NCI-H2029 treated with DMSO at 0.1 percent for 48 hours (cell line): ENCODE measurements around the gene MACO1.

Source experiments
- DNase-seq: peaks from one replicate; lab custom pipeline; 2025; lab: John Stamatoyannopoulos, UW

Gene MACO1

GRCh38 chr1:25523542-25523941 is 92.8 kb downstream of the MACO1 start:
- DNase-seq: no peak

DNA sequence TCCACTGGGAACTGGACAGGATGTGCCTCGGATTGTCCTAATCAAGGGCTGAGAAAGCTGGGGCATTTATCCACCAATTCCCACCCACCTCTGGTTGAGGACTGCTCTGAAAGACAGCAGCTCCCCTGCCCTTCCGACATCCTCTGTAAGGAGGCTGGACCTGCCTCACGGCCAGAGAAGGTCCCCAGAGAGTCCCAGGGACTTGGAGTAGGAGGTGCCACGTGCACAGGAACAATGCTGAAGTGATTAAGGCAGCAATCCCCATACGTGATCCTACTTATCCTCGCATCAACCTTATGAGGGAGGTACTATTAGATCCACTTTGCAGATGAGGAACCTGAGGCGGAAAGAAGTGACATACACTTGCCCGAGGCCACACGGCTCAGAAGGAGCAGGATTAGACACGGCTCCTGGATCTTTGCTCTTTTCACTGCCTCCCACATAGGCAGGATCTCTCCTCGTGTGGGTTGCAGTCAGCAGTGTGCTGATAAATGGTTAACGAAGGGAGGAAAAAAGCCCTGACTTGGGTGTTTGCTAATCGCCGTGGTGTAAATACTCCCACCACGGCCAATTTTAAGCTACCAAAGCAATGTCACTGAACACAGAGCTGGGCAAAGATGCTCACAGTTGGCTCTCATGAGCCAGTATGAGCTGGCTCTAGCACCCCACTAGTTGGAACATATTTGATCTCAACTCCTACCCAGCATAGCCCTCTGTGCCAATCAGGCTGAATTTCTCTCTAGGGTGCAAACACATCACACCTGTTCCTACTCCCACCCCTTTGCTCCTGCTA is 94.1 kb downstream of the MACO1 start:
- DNase-seq: no peak

DNA sequence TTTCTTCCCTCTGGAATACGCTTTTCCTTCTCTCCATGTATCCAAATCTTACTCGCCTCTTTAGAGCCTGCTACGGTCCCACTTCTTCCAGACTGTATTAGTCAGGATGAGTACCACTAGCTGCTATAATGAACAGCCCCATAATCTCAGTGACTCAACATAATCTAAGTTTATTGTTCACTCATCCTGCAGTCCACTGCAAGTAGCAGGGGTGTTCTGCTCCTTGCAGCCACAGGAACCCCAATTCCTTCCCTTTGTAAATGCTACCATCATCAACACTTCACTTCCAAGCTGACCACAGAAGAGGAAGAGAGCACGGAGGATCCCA is 94.6 kb downstream of the MACO1 start:
- DNase-seq: no peak

- DNase-seq: no peak
Measured at GRCh38 chr1:25526753-25527152, 96.1 kb downstream of the MACO1 start.

DNA sequence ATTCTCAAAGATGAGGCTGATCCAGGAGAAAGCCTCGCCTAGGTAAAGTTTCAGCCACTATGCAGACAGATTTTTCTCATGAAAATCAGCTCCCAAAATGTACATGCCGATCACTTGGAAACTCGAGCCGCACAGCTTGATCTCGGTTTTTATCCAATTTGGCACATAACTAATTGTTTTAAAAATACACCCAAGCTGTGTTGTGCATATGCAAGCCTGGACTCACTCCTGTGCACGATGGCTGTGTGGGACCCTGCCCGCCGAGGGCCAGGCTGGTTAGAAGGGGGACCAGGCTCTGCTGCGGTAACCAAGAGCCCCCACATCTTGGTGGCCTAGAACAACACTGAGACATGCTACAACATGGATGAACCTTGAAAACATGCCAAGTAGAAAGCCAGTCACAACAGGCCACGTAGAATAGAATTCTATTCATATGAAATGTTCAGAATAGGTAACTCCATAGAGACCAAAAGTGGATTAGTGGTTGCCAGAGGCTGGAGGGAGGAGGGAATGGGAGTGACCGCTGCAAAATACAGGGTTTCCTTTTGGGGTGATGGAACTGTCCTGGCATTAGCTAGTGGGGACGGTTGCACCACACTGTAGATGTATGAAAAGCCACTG is 96.6 kb downstream of the MACO1 start:
- no peak for DNase-seq

- no peak for DNase-seq
Measured at GRCh38 chr1:25527946-25528595, 97.4 kb downstream of the MACO1 start.

- DNase-seq: no peak
Measured at GRCh38 chr1:25528881-25529517, 98.3 kb downstream of the MACO1 start.

DNA sequence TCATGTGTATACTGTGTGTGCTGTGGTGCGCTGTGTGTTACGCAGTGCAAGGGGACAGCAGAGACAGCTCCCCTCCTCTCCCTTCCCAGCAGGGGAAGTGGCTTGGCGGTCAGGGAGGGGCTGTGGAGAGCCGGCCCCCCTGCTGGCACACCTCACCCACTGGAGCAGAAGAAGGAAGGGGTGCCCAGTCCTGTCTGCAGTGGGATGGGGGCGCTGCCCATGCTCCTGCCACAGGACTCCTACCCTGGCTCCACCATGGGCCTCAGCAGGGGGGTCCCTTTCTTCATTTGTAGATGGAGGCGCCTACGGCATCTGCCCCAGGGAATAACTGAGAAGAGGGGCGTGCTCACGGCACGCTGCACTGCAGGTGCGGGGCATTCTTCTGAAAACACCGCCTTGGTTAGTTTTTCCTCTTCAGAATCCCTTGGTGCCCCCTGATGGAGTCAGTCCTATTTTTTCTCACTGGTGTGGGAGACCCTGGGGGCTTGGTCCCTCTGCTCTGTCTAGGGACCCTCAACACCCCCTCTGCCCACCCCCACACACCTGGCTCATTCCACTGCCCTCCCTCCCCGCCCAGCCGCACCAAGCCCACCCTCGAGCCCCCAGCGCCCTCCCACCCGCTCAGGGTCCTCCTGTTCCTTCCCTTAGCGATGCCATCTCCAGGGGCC is 99.0 kb downstream of the MACO1 start:
- no peak for DNase-seq

DNA sequence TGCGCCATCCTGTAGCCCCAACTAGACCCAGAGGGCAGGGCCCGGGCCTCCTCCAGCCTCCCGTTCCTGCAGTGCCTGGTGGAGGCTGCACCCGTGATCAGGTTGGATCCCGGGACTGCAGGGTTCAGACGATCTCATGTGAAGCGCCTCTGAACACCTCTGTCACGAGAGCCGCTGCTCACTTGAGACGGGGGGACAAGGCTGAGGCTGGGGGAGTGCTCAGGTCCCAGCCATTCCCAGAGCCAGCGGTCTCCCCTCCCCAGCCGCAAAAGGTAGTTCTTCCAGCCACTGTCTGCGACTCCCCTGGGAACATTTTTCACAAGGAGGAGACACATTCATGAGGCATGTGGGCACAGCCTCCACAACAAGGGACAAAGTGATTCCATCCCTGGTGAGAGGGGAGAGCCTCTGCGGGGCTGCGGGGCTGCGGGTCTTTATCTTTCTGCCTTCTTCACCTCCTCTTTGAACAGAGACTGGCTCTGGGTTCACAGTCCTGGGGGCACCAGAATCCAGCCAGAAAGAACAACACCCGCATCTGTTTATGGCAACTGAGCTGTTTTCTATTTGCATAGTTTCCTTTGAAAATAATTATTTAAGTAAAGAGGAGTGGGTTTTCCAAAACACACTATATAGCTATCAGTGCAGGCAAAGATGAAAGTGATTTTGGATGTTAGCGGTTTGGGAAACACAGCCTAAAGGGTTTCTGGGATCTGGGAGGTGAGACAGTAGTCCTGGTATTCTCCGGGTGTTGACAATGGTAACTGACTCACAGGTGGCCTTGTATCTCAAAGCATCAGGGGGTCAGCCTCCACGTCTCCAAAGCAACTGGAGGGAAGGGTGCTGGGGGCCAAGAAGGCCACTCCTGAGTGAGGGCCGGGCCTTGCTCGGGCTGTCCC is 99.7 kb downstream of the MACO1 start:
- DNase-seq: no peak

- no peak for DNase-seq
Measured at GRCh38 chr1:25531082-25531461, 100.4 kb downstream of the MACO1 start.

- DNase-seq: no peak
Measured at GRCh38 chr1:25532970-25533369, 102.3 kb downstream of the MACO1 start.

GRCh38 chr1:25533775-25534409 is 103.2 kb downstream of the MACO1 start:
- DNase-seq: no peak

- no peak for DNase-seq
Measured at GRCh38 chr1:25534410-25534788, 103.7 kb downstream of the MACO1 start.

GRCh38 chr1:25536124-25536523 is 105.4 kb downstream of the MACO1 start:
- no peak for DNase-seq

DNA sequence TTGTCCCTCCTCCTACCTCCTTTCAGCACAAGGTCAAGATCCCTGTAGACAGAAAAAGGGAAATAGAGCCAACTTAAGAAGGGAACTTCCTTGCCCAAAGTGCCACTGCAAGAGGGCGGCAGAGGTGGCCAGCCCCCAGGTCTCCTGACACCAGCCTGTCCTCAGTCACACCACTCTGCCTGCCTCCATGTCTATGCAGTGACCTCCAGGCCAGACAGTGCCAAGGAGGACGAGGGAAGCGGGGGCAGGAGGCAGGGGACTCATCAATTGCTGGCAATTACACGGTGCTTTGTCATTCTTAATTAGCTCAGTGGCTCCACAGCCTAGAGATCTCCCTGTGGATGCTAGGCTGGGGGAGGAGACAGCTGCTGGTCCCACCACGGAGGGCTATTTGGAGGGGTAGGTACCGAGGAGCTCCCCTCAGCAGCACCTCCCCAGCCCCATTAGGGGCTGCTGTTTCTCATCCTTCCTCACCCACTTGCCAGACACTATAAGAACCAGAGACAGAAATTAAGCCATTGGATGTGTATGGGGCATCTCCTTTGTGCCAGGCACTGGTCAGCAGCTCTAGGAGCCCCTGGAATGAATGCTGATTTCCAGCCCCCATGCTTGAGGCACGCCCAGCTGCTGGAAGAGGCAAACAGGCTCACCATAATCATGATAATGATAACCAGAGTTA is 106.6 kb downstream of the MACO1 start:
- DNase-seq: no peak

- no peak for DNase-seq
Measured at GRCh38 chr1:25538191-25538767, 107.6 kb downstream of the MACO1 start.

- no peak for DNase-seq
Measured at GRCh38 chr1:25540750-25541342, 110.1 kb downstream of the MACO1 start.

DNA sequence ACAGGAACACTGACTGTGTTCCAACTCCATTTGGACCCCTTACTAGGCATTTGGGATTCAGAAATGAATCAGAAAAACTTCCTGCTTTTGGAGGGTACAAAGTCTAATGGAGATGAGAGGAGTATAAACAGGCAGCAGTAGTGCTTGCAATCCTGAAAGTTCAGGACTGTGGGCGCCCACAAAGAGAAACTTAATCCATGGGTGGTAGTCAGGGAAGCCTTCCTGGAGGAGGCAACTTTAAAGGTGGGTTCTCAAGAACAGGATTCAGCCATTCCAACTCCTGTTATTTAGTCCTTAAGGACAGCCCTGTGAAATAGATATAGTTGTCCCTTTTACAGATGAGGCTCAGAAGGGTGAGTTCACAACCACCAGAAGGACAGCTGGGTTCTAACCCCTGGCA is 110.7 kb downstream of the MACO1 start:
- no peak for DNase-seq

DNA sequence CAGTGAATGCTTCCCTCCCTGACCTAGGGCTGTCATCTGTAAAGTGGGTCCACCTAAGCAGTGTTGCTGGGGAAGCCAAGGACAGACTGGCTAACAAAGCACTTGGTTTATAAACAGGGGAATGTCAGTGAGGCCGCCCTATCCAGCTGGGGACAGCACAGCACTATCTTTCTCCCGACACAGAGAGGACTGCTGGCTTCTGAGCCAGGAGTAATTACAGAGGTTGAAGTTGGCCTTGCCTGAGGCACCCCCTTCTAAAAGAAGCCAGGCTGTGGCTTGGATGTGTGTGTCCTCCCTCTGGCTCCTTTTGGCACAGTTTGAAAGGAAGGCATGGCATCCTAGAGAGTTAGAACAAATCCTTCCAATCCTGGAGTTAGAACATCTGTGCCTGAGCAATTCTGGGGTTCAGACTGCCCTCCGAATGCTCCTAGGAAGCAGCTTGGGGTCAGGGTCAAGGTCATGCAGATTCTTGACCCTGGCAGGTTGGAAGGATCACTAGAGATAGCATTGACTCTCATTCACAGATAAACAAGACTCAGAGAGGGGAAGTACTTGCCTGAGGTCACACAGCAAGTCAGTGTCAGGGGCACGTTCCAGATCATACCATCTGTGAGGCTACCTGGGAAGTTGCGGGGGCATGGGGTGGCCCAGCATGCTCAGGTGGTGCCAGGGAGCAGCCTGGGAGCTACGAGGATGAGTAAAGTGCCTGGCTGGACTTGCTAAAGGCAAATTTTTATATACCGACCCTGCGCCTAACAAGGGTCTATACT is 111.4 kb downstream of the MACO1 start:
- DNase-seq: no peak
